Measurements from ENCODE around the gene DUSP10. TPM values are rescaled to one million over a fixed set of nuclear protein-coding genes. Genes with fewer than 3 reads are reported as not detected.

The DUSP10 gene
- total RNA-seq, 1 experiment from 2014 or later: 1.7 TPM

GRCh38 chr1:221753828-221754188, 11.9 kb upstream of the DUSP10 start:
- Histone ChIP-seq H4K20me1 (ENCODE audit: insufficient read depth) (no peaks in the 10 kb centered on the region), H3K79me2 (ENCODE audit: insufficient read depth, low read length) (no peaks in the 10 kb centered on the region), H3K36me3 (ENCODE audit: control insufficient read depth in 1 of 2, insufficient read depth in 2 of 2, low read length in 2 of 2) (no peaks in the 10 kb centered on the region), H3K27ac (ENCODE audit: low read depth, low read length) (no peak overlapping the region), H3K9ac (ENCODE audit: low read length) (no peak overlapping the region), H3K4me3 (replicated peaks in 1 of 2; ENCODE audit: low read depth in 1 of 2, low read length in 2 of 2) (no peak overlapping the region), H3K4me1 (ENCODE audit: control insufficient read depth in 1 of 2, insufficient read depth in 2 of 2, low read length in 2 of 2) (no peaks in the 10 kb centered on the region), H3K9me2 (ENCODE audit: insufficient read depth) (no peaks in the 10 kb centered on the region), H2AFZ (ENCODE audit: low read depth, low read length, poor library complexity, severe bottlenecking) (no peak overlapping the region), H3K4me2 (ENCODE audit: low read length) (no peak overlapping the region), H3K9me3 (ENCODE audit: control insufficient read depth in 1 of 2, insufficient read depth in 1 of 2, low read depth in 1 of 2, low read length in 2 of 2) (no peaks in the 10 kb centered on the region), H3K27me3 (ENCODE audit: insufficient read depth, low read length) (no peaks in the 10 kb centered on the region)
- no TSS peak for BruUV-seq (replicated peaks)
- intact Hi-C loops (cut with micrococcal nuclease): no loop called here
- DNase-seq (ENCODE audit: low read depth, low spot score) (no peak), ATAC-seq (no peak)
- ChIA-PET RAD21 (ENCODE audit: low non-redundant PET in 1 of 2, low total read pairs in 2 of 2, uncharacterized antibody in 2 of 2, unreplicated experiment in 2 of 2) (no interaction called here), CTCF (no interaction called here), POLR2A (no interaction called here)
- no peak for TF ChIP-seq CTCF (IDR thresholded peaks at IDR 0.05 in 2 of 3, conservative IDR thresholded peaks at IDR 0.05 in 1 of 3; ENCODE audit: borderline replicate concordance in 1 of 3, insufficient read depth in 1 of 3, low read depth in 2 of 3, low read length in 2 of 3)
- TF ChIP-seq CEBPB (IDR thresholded peaks at IDR 0.05; ENCODE audit: low read depth): no peak
- TF ChIP-seq EGR1 (IDR thresholded peaks at IDR 0.05; ENCODE audit: low read depth): no peak
- TF ChIP-seq SRF (IDR thresholded peaks at IDR 0.05; ENCODE audit: low read depth): no peak
- TF ChIP-seq RAD21 (IDR thresholded peaks at IDR 0.05; ENCODE audit: low read depth): no peak
- no peak for TF ChIP-seq SIN3A (IDR thresholded peaks at IDR 0.05; ENCODE audit: low read depth)
- no peak for TF ChIP-seq ATF3 (IDR thresholded peaks at IDR 0.05)
- TF ChIP-seq POLR2A (IDR thresholded peaks at IDR 0.05; ENCODE audit: borderline replicate concordance, extremely low read depth, insufficient read depth, insufficient read length): no peak
- no peak for TF ChIP-seq YY1 (IDR thresholded peaks at IDR 0.05; ENCODE audit: extremely low read depth, insufficient replicate concordance, low read depth, low read length)

All from HCT116 (cell line).